GM18861 (cell line): ENCODE data around the gene ZNF578.
"Not testable (repeated sequence)": the region's sequence is repeated elsewhere in the genome, so short reads cannot be mapped to it uniquely, and the experiment has no call there.

Source experiments
- ATAC-seq: cut with Tn5 transposase; IDR thresholded peaks from one replicate; pipeline ENCODE4 v1.9.1; 2021; ENCODE audit not compliant: unreplicated experiment

ZNF578 gene

DNA sequence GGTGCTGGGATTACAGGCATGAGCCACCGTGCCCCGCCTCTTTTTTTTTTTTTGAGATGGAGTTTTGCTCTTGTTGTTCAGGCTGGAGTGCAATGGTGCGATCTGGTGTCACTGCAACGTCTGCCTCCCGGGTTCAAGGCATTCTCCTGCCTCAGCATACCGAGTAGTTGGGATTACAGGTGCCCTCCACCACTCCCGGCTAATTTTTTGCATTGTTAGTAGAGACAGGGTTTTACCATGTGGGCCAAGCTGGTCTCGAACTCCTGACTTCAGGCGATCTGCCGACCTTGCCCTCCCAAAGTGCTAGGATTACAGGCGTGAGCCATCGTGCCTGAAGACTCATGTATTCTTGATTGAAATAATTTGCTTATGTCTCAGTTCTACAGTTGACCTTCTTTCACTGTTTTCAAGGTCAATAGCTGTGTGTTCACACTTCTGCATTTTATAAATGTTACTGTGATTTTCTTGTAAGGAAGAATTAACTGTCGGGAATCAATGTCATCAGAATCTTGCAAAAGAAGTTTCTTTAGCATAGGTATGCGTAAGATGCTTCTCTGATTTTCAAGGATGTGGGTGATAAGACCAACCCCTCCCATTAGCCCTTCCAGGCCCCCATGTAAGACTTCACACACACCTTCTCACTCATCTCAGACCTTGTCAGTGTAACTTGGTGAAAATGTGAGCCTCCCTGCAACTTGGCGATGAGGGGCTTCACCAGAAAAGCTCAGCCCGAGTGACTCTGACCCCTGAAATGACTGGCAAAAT, 104.1 kb downstream of the ZNF578 start:
- no peak for ATAC-seq

- ATAC-seq: not testable (repeated sequence)
These were observed 105.5 kb downstream of the ZNF578 start for GRCh38 chr19:52558732-52559445.

GRCh38 chr19:52561611-52562010, 108.3 kb downstream of the ZNF578 start:
- ATAC-seq: not testable (repeated sequence)
